ENCODE measurements around the gene TMEM62. TPM values are rescaled to one million over a fixed set of nuclear protein-coding genes. Genes with fewer than 3 reads are reported as not detected.

TMEM62 gene
- total and polyA plus RNA-seq, 10 donors, result 17.7 to 47.7 (median 29.9) TPM

GRCh38 chr15:43212951-43213350 is 79.6 kb downstream of the TMEM62 start:
- Histone ChIP-seq H3K4me3 (no peak overlapping the region), H3K36me3 (no peaks in the 10 kb centered on the region), H3K9me3 (no peaks in the 10 kb centered on the region), H3K4me1 (no peaks in the 10 kb centered on the region), H3K27me3 (replicated peaks in 1 of 7) (peaks cover 0 to 27% (median 0%) of the 10 kb centered on the region in 7 donors), H3K27ac (no peak overlapping the region)
- DNase-seq, result no peak
- intact Hi-C loops (cut with DNase I; ENCODE audit: low total_unique reads), result no loop called here
- TF ChIP-seq POLR2AphosphoS5 (IDR thresholded peaks at IDR 0.05) (no peak), POLR2A (IDR thresholded peaks at IDR 0.05) (no peak)
- TF ChIP-seq, protein P1, sequence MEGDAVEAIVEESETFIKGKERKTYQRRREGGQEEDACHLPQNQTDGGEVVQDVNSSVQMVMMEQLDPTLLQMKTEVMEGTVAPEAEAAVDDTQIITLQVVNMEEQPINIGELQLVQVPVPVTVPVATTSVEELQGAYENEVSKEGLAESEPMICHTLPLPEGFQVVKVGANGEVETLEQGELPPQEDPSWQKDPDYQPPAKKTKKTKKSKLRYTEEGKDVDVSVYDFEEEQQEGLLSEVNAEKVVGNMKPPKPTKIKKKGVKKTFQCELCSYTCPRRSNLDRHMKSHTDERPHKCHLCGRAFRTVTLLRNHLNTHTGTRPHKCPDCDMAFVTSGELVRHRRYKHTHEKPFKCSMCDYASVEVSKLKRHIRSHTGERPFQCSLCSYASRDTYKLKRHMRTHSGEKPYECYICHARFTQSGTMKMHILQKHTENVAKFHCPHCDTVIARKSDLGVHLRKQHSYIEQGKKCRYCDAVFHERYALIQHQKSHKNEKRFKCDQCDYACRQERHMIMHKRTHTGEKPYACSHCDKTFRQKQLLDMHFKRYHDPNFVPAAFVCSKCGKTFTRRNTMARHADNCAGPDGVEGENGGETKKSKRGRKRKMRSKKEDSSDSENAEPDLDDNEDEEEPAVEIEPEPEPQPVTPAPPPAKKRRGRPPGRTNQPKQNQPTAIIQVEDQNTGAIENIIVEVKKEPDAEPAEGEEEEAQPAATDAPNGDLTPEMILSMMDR (IDR thresholded peaks at IDR 0.05 in 8 of 11, conservative IDR thresholded peaks at IDR 0.05 in 3 of 11), result no peak

- Histone ChIP-seq H3K4me1 (no peaks in the 10 kb centered on the region), H3K36me3 (no peaks in the 10 kb centered on the region), H3K9me3 (no peaks in the 10 kb centered on the region), H3K27ac (no peak overlapping the region), H3K27me3 (replicated peaks in 1 of 7) (peaks cover 0 to 22% (median 0%) of the 10 kb centered on the region in 7 donors), H3K4me3 (no peak overlapping the region)
- no peak for DNase-seq
- intact Hi-C loops (cut with DNase I; ENCODE audit: low total_unique reads), result no loop called here
- TF ChIP-seq, protein P1 (IDR thresholded peaks at IDR 0.05 in 8 of 11, conservative IDR thresholded peaks at IDR 0.05 in 3 of 11), result no peak
- TF ChIP-seq POLR2AphosphoS5 (IDR thresholded peaks at IDR 0.05) (no peak), POLR2A (IDR thresholded peaks at IDR 0.05) (no peak)
- WGBS, 5 donors, result 83 to 88% (median 85%) methylated on average over 5 of the region's 5 CpGs
Measured at GRCh38 chr15:43213466-43213865, 80.1 kb downstream of the TMEM62 start.

GRCh38 chr15:43214169-43214568 is 80.8 kb downstream of the TMEM62 start:
- H3K36me3 ChIP-seq, result no peaks in the 10 kb centered on the region
- H3K27ac ChIP-seq, result no peak overlapping the region
- intact Hi-C loops (cut with DNase I; ENCODE audit: low total_unique reads), result no loop called here
- H3K27me3 ChIP-seq (replicated peaks in 1 of 7), result peaks cover 0 to 20% (median 0%) of the 10 kb centered on the region in 7 donors
- H3K9me3 ChIP-seq, result no peaks in the 10 kb centered on the region
- WGBS, 5 donors, result 75 to 82% (median 75%) methylated on average over 8 of the region's 8 CpGs
- TF ChIP-seq POLR2AphosphoS5 (IDR thresholded peaks at IDR 0.05), result no peak
- no peak for TF ChIP-seq POLR2A (IDR thresholded peaks at IDR 0.05)
- TF ChIP-seq, protein P1 (IDR thresholded peaks at IDR 0.05 in 8 of 11, conservative IDR thresholded peaks at IDR 0.05 in 3 of 11), result no peak
- H3K4me1 ChIP-seq, result no peaks in the 10 kb centered on the region
- DNase-seq, result no peak
- no peak overlapping the region for H3K4me3 ChIP-seq

- Histone ChIP-seq H3K27me3 (replicated peaks in 1 of 7) (peaks cover 0 to 15% (median 0%) of the 10 kb centered on the region in 7 donors), H3K4me3 (no peak overlapping the region), H3K36me3 (no peaks in the 10 kb centered on the region), H3K9me3 (no peaks in the 10 kb centered on the region), H3K27ac (no peak overlapping the region), H3K4me1 (no peaks in the 10 kb centered on the region)
- intact Hi-C loops (cut with DNase I; ENCODE audit: low total_unique reads), result no loop called here
- TF ChIP-seq POLR2A (IDR thresholded peaks at IDR 0.05) (no peak), POLR2AphosphoS5 (IDR thresholded peaks at IDR 0.05) (no peak)
- TF ChIP-seq, protein P1 (IDR thresholded peaks at IDR 0.05 in 8 of 11, conservative IDR thresholded peaks at IDR 0.05 in 3 of 11), result no peak
- DNase-seq, result no peak
- 83 to 92% (median 86%) methylated on average over 3 to 6 of the region's 6 CpGs for WGBS, 5 donors
Measured at GRCh38 chr15:43214592-43215295, 81.4 kb downstream of the TMEM62 start.

Measured in spleen (tissue), 11 donors.